ENCODE data around the gene NAP1L4. TPM values are rescaled to one million over a fixed set of nuclear protein-coding genes. Genes with fewer than 3 reads are reported as not detected.

NAP1L4 gene
- total RNA-seq, 1 donor from 2014 or later, result 148 TPM

DNA sequence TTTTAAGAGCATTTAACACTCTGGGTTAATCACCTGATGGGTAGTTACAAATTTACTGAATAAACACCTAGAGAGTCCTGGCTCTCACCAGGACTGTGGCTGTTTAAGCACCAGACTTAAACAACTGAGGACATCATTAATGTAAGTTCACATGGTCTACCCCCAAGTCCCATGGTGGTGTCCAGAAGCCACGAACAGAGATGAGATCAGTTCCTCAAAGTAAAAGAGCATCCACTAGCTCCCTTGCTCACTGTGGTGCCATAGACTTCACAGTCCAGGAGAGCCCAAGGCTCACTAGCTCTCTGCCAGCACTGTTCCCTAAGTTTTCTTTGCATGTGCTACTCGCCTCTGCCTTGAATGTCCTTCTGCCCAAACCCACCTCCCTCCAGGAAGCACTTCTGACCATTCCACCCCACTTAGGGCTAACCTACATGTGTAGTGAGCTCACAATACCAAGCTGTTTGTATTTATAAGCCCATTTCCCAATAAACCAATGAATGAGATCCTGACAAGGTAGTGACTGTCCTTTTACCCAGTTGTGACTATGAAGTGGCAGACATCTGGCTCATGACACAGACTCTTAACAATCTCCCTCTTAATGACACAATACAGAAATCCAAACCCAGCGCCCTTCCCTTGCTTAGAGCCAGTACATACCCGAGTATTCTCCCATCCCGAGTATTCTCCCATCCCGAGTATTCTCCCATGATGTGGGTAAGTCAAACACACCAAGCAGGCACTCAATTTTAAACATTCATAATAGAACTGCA, 15.7 kb downstream of the NAP1L4 start:
- H3K9me3 Mint-ChIP-seq (ENCODE audit: unreplicated experiment), result no peaks in the 10 kb centered on the region

DNA sequence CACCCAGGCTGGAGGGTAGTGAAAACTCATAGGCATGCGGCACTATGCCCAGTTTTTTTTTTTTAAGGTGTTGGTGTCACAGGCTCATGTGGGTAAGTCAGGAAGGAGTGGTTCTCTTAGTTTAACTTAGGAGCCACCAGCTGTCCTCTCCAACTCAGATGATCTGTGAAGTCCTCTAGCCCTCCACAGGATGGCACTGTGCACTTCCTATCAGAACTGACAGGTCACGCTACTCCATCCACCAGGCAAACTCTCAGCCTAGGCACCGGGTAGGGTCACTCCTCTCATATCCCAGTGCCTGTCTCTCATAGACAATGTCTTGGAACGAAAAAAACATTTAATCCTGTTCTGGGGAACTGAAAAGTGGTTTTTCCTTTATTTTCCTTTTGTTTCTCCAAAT, 16.5 kb downstream of the NAP1L4 start:
- Mint-ChIP-seq H3K9me3 (ENCODE audit: unreplicated experiment) (no peaks in the 10 kb centered on the region), H3K36me3 (ENCODE audit: unreplicated experiment) (peaks cover 45% of the 10 kb centered on the region), H3K27ac (ENCODE audit: unreplicated experiment) (no peak overlapping the region), H3K4me1 (ENCODE audit: unreplicated experiment) (no peaks in the 10 kb centered on the region), H3K27me3 (ENCODE audit: unreplicated experiment) (no peaks in the 10 kb centered on the region), H3K4me3 (ENCODE audit: unreplicated experiment) (no peak overlapping the region)
- TF ChIP-seq, protein P1, sequence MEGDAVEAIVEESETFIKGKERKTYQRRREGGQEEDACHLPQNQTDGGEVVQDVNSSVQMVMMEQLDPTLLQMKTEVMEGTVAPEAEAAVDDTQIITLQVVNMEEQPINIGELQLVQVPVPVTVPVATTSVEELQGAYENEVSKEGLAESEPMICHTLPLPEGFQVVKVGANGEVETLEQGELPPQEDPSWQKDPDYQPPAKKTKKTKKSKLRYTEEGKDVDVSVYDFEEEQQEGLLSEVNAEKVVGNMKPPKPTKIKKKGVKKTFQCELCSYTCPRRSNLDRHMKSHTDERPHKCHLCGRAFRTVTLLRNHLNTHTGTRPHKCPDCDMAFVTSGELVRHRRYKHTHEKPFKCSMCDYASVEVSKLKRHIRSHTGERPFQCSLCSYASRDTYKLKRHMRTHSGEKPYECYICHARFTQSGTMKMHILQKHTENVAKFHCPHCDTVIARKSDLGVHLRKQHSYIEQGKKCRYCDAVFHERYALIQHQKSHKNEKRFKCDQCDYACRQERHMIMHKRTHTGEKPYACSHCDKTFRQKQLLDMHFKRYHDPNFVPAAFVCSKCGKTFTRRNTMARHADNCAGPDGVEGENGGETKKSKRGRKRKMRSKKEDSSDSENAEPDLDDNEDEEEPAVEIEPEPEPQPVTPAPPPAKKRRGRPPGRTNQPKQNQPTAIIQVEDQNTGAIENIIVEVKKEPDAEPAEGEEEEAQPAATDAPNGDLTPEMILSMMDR (IDR thresholded peaks at IDR 0.05), result peak; percentile 60
- DNase-seq (ENCODE audit: extremely low spot score, unreplicated experiment), result no peak

More for the DNA sequence above, 15.7 kb downstream of the NAP1L4 start:
- TF ChIP-seq, protein P1 (IDR thresholded peaks at IDR 0.05), result no peak
- H3K4me1 Mint-ChIP-seq (ENCODE audit: unreplicated experiment), result peaks cover 2% of the 10 kb centered on the region
- H3K27me3 Mint-ChIP-seq (ENCODE audit: unreplicated experiment), result no peaks in the 10 kb centered on the region
- no peak for DNase-seq (ENCODE audit: extremely low spot score, unreplicated experiment)
- H3K36me3 Mint-ChIP-seq (ENCODE audit: unreplicated experiment), result peaks cover 38% of the 10 kb centered on the region
- no peak overlapping the region for H3K4me3 Mint-ChIP-seq (ENCODE audit: unreplicated experiment)
- H3K27ac Mint-ChIP-seq (ENCODE audit: unreplicated experiment), result no peak overlapping the region

DNA sequence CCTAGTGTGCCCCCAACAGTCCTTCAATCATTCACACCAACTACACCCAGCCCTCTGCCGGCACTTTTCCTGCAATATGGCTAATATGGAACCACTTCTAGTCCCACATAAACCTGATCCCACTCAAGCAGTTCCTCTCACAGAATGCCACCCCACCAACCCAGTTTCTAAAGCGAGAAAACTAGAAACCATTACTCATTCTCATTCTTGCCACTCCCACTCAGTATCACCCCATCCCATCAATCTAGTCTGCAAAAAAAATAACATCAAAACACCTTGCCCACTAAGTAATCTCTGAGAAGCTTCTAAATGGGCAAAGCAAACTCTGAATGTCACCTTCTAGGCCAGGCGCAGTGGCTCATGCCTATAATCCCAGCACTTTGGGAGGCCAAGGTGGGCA, 17.9 kb downstream of the NAP1L4 start:
- TF ChIP-seq, protein P1 (IDR thresholded peaks at IDR 0.05), result no peak
- H3K36me3 Mint-ChIP-seq (ENCODE audit: unreplicated experiment), result peaks cover 56% of the 10 kb centered on the region
- no peak for DNase-seq (ENCODE audit: extremely low spot score, unreplicated experiment)
- no peaks in the 10 kb centered on the region for H3K4me1 Mint-ChIP-seq (ENCODE audit: unreplicated experiment)
- H3K4me3 Mint-ChIP-seq (ENCODE audit: unreplicated experiment), result no peak overlapping the region
- H3K27me3 Mint-ChIP-seq (ENCODE audit: unreplicated experiment), result no peaks in the 10 kb centered on the region
- no peak overlapping the region for H3K27ac Mint-ChIP-seq (ENCODE audit: unreplicated experiment)
- no peaks in the 10 kb centered on the region for H3K9me3 Mint-ChIP-seq (ENCODE audit: unreplicated experiment)

DNA sequence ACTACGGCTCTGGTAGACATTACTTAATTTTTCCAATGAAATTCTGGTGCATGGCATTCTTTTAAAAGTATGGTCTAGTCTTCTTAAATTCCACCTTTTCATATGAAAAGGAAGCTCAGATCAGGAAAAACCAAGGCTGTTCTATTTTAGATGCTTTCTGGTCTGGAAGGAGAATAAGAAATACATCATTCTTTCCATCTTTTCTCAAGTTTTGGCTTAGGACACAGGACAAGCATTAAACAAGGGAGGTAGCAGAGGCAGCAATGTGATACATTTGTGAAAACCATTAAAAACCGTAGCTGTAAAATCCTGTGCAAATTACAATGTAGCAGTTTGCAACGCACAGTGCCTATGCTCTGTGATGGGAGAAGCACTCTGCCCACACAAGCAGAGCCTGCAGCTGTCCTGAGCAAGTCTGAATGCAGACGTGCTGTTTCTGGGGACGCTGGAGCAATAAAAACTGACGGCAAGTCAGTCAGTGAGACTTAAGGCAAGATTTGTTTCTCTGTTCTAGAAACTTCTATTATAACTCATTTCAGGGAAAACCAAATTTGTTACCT, 23.7 kb downstream of the NAP1L4 start:
- Mint-ChIP-seq H3K4me3 (ENCODE audit: unreplicated experiment) (no peak overlapping the region), H3K36me3 (ENCODE audit: unreplicated experiment) (peaks cover 75% of the 10 kb centered on the region), H3K4me1 (ENCODE audit: unreplicated experiment) (no peaks in the 10 kb centered on the region), H3K27me3 (ENCODE audit: unreplicated experiment) (no peaks in the 10 kb centered on the region), H3K9me3 (ENCODE audit: unreplicated experiment) (no peaks in the 10 kb centered on the region), H3K27ac (ENCODE audit: unreplicated experiment) (no peak overlapping the region)
- TF ChIP-seq, protein P1 (IDR thresholded peaks at IDR 0.05), result no peak
- no peak for DNase-seq (ENCODE audit: extremely low spot score, unreplicated experiment)

DNA sequence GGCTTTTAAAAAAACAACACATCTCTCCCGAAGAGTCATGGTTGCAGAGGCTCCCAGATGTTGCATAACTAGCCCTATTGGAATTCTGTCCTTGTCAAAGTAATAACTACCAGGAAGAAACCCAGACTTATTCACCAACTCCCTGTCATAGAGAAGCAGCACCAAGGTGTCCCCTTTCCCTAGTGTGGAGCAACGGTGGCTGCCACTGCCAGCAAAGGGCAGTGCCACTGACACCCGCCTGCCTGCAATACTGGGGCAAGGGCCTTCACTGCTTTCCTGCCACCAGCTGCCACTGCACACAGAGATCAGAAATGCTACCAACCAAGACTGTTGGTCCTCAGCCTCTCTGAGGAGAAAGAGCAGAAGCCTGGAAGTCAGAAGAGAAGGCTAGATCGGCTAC, 27.3 kb downstream of the NAP1L4 start:
- Mint-ChIP-seq H3K4me3 (ENCODE audit: unreplicated experiment) (no peak overlapping the region), H3K9me3 (ENCODE audit: unreplicated experiment) (no peaks in the 10 kb centered on the region), H3K4me1 (ENCODE audit: unreplicated experiment) (peaks cover 6% of the 10 kb centered on the region), H3K27ac (ENCODE audit: unreplicated experiment) (no peak overlapping the region), H3K27me3 (ENCODE audit: unreplicated experiment) (no peaks in the 10 kb centered on the region), H3K36me3 (ENCODE audit: unreplicated experiment) (peaks cover 81% of the 10 kb centered on the region)
- DNase-seq (ENCODE audit: extremely low spot score, unreplicated experiment), result no peak
- TF ChIP-seq, protein P1 (IDR thresholded peaks at IDR 0.05), result no peak
